Measurements from ENCODE around the gene OR4N5. TPM values are rescaled to one million over a fixed set of nuclear protein-coding genes. Genes with fewer than 3 reads are reported as not detected.
"Not testable (repeated sequence)": the region's sequence is repeated elsewhere in the genome, so short reads cannot be mapped to it uniquely, and the experiment has no call there.

The OR4N5 gene, protein sequence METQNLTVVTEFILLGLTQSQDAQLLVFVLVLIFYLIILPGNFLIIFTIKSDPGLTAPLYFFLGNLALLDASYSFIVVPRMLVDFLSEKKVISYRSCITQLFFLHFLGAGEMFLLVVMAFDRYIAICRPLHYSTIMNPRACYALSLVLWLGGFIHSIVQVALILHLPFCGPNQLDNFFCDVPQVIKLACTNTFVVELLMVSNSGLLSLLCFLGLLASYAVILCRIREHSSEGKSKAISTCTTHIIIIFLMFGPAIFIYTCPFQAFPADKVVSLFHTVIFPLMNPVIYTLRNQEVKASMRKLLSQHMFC
- not detected for total RNA-seq

DNA sequence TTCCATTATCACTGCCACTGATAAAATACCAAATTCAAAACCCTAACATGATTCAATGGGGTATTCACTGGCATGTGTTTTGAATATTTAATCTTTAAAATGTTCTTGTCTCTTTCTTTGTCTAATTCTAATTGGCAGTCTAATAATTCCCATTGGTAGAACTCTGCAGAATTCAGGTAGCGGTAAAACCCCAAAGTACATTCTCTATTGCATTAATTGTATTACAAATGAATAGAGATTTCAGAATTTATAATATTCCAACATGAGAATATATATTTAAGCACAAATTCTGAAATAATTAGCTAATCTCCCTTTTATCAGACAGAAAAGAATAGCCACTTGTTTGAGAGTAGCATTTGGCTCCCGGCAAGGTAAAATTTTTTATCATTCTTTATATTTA, at the start of gene OR4N5:
OR4N5 (plus strand) TSS at position 301 of the 400 bp plus-strand sequence. CDS start 4,916 bp downstream, outside the sequence.
- no peak for DNase-seq

DNA sequence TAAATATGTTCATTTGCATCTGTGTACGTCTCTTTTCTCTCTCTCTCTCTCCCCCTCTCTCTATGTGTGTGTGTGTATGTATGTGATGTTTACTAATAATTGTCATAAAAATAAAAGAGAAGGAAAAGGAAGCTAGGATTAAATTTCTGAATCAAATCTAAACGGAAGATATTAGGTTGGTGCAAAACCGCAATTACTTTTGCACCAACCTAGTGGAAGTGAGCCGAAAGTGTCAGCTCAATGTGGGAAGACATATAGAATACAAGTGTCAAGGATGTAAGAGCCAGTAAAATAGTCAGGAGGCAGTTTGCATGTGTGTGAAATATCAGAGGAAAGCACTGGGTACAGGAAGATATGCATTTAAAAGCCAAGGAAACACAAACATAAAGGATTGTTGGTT, 46.6 kb upstream of the OR4N5 start:
- no peak for DNase-seq

DNA sequence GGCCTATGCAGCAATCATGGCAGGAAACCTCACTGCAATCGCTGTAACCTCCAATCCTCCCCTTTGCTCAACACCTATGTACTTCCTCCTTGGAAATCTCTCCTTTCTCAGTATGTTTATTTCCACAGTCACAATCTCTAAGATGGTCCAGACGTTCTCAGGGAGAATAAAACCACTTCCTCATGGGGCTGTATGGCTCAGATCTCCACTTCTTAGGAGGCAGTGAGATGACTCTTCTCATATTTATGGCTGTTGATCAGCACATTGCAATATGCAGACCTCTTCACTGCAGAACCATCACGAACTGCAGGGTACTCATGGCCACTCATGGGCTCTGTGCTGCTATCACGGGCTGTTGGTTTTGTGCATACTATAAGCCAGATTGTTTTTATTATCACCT, 45.2 kb upstream of the OR4N5 start:
- DNase-seq = no peak

DNA sequence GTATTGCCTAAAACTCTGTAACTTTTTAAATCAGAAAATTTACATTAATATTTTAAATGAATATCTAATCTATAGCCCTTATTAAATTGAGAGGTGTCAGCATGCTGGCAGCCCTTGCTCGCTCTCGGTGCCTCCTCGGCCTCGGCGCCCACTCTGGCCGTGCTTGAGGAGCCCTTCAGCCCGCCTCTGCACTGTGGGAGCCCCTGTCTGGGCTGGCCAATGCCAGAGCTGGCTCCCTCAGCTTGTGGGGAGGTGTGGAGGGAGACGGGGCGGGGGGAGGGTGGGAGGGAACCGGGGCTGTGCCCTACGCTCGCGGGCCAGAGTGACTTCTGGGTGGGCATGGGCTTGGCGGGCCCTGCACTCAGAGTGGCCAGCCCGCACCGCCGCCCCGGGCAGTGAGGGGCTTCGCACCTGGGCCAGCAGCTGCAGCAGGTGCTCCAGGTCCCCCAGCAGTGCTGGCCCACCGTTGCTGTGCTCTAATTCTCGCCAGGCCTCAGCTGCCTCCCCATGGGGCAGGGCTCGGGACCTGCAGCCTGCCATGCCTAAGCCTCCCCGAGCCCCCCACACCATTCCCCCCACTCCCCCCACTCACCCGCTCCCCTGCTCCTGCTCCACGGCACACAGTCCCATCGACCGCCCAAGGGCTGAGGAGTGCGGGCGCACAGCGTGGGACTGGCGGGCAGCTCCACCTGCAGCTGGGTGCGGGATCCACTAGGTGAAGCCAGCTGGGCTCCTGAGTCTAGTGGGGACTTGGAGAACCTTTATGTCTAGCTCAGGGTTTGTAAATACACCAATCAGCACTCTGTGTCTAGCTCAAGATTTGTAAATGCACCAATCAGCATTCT, 39.5 kb upstream of the OR4N5 start:
- not testable (repeated sequence) for DNase-seq

DNA sequence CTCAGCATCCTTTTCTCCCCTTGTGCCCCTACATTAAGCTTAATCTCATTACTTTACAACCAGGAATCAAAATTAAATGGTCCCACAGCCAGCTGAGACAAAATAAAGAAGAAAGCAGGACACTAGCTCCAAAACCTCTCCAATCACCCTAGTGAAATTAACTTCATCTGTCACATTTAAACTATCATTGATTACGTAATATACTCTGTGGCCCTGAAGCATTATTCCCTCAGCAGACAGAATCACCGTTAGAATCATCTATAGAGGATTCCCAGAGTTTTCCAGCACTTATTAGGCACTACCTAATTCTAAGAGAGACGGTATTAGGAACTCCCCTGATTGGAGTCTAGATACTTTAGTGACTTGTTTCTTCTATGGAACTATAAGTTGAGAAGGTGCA, 28.2 kb upstream of the OR4N5 start, which contains the start of gene OR4K17:
OR4K17 (plus strand) TSS at position 302 of the 400 bp plus-strand sequence. CDS start 6,761 bp downstream, outside the sequence.
- DNase-seq = no peak

DNA sequence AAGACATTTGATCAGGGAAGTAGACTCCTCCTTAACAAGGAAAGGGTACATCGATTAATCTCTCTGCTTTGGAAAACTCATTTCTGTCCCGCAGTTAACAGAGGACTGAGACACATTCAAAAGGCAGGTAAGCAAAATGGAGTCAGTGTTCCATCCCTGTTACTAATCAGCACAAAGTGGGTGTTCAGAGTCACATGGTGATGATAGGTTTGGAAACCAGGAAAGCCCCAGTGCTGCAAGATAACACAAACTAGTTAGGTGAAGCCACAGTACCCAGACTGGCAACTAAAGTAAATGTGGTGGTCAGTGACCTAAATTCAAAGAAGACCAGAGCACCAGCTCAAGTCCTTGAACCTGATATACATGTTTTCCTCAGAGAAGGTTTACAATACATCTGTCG, 26.3 kb upstream of the OR4N5 start:
- DNase-seq = no peak

DNA sequence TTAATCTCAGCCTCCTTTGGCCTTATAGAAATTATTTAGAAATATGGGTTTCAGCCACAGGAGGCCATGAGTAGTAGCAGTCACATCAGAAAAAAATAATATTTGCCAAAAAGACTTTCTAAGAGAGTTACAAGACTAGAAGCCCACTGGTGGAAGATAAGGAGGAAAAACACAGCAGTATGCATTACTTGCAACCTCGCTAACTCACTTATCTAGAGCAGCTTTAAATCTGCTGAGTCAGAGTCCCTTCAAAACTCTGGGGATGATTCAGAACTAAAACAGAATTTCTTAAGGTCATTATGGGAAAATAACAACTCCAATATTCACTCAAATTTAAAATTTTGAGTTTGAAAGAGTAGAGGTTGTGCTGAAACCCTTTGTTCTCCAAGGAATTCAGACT, 21.9 kb upstream of the OR4N5 start:
- no peak for DNase-seq

DNA sequence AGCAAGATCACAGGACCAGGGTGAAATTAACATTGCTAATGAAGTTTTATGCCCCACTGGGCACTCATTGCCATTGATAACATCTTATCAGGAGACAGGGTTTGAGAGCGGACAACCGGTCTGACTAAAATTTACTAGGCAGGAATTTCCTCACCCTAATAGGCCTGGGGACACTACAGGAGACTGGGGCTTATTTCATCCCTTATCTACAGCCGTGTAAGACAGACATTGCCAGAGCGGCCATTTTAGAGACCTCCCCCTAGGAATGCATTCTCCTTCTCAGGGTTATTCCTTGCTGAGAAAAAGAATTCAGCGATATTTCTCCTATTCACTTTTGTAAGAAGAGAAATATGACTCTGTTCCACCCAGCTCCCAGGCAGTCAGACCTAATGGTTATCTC, 19.8 kb upstream of the OR4N5 start:
- DNase-seq = no peak

DNA sequence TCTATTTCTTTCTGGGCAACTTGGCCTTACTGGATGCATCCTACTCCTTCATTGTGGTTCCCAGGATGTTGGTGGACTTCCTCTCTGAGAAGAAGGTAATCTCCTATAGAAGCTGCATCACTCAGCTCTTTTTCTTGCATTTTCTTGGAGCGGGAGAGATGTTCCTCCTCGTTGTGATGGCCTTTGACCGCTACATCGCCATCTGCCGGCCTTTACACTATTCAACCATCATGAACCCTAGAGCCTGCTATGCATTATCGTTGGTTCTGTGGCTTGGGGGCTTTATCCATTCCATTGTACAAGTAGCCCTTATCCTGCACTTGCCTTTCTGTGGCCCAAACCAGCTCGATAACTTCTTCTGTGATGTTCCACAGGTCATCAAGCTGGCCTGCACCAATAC, 5.3 kb downstream of the OR4N5 start:
- DNase-seq = no peak

DNA sequence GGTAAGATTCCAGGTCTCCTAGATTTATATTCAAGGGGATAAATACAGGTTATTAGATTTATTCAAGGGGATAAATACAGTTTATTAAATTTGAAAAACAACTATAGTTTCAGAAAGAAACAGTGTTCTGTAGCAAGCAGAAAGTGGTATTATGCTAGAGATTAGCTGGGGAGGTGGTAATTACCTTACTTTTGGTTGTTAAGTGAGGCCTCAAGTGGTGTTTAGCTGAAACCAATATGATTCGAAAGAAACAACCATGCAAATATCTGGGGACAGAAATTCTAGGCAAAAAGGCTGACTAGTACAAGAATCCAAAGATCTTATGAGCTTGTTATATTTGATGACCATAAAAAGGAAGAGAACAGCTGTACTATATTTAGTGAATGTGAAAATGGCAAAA, 6.2 kb downstream of the OR4N5 start:
- no peak for DNase-seq

DNA sequence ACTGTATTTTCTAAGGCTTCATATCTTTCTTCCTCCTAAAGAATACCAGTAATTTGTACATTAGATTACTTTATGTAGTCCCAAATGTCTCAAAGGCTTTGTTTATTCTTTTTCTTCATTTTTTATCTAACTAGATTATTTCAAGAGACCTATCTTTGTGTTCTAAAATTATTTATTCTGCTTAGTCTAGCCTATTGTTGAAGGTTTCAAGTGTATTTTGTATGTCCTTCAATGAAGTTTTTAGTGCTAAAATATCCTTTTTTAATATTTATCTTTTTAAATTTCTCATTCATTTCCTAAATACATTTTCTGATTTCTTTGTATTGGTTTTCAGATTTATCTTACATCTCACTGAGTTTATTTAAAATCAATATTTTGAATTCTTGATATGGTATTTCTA, 25.8 kb downstream of the OR4N5 start:
- DNase-seq = no peak

DNA sequence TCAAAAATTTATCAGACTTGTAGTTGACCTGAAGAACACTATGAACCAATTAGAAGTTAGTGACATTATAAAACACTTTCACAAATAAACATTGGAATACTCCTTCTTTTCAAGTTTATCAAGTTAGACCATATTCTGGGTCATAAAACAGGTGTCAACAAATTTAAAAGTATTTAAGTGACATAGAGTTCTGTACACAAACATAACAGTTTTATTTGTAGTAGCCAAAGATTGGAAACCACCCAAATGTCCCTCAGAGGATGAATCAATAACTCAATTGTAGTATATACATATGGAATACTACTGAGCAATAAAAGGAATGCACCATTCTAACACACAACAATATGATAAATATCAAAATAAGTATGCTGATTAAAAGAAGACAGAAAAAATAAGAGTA, 28.5 kb downstream of the OR4N5 start:
- no peak for DNase-seq

DNA sequence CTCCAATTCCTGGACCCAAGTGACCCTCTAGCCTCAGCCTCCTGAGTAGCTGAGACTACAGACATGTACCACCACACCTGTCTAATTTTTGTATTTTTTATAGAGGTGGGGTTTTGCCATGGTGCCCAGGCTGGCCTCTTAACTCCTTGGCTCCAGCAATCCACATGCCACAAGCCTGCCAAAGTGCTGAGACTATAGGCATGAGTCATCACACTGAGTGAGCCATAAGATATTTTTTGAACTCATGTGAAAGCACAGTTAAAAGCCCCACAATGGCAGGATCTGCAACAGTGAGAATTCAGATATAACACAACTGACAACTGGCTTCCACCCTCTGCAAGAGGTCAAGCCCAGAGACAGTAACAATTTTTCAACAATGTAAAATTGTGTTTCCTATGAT, 31.2 kb downstream of the OR4N5 start:
- not testable (repeated sequence) for DNase-seq

DNA sequence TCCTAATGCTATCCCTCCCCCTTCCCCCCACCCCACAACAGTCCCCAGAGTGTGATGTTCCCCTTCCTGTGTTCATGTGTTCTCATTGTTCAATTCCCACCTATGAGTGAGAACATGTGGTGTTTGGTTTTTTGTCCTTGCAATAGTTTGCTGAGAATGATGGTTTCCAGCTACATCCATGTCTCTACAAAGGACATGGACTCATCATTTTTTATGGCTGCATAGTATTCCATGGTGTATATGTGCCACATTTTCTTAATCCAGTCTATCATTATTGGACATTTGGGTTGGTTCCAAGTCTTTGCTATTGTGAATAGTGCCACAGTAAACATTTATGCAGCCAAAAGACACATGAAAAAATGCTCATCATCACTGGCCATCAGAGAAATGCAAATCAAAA, 35.6 kb downstream of the OR4N5 start:
- DNase-seq = not testable (repeated sequence)

DNA sequence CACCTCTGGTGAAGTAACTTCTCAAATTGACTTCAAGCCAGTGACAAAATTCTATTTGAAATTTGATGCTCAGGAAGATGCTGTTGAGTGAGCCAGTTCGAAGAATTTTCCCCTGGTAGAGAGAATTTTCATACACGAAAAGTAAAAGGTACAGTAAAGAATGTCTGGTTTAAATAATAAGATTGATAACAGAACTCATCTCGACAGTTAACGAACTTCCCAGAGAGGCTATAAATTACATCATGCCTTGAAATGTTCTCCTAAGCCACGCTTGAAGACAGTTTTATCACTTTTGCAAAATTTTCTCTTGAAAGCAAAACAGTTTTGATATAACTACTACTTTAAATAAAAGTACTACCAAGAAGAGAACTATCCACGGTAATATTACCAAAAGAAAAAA, 37.7 kb downstream of the OR4N5 start:
- DNase-seq = no peak

DNA sequence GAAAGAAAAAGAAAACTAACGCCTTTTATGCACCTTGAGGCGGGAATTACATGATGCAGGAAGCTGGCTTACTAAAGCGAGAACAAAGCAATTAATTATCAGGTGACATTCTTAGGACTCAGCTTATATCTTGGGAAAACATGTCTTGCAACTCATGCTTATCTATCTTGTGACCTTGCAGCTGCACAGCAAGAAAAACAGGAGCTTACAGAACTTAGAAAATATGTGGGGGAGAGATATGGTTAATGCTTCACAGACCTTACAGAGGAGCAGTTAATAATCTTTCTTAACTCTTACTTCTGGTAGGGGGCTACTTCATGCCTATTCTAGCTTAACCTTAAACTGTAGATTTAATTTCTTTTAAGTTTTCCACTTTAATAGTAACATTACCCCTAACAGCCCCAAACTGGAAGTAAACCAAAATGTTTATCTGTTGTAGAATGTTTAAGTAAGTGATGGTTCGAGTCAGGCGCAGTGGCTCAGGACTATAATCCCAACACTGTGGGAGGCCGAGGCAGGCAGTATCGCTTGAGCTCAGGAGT, 38.9 kb downstream of the OR4N5 start:
- no peak for DNase-seq

DNA sequence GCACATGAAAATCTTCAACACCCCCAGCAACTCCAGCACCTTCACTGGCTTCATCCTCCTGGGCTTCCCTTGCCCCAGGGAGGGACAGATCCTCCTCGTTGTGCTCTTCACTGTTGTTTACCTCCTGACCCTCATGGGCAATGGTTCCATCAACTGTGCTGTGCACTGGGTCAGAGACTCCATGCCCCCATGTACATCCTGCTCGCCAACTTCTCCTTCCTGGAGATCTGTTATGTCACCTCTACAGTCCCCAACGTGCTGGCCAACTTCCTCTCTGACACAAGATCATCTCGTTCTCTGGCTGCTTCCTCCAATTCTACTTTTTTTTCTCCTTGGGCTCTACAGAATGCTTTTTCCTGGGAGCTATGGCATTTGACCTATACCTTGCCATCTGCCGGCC, 40.6 kb downstream of the OR4N5 start:
- no peak for DNase-seq

DNA sequence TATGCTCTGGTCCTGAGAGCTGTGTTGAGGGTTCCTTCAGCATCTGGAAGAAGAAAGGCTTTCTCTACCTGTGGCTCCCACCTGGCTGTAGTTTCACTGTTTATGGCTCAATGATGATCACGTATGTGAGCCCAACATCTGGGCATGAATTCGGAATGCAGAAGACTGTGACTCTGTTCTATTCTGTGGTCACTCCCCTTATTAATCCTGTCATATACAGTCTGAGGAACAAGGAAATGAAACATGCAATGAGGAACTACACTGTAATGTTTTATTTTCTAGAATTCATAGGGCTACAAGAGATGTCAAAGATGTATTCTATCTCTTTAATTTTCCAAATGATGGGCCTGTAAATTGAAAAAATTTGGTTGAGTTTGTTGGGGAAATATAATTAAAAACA, 41.3 kb downstream of the OR4N5 start:
- DNase-seq = no peak

DNA sequence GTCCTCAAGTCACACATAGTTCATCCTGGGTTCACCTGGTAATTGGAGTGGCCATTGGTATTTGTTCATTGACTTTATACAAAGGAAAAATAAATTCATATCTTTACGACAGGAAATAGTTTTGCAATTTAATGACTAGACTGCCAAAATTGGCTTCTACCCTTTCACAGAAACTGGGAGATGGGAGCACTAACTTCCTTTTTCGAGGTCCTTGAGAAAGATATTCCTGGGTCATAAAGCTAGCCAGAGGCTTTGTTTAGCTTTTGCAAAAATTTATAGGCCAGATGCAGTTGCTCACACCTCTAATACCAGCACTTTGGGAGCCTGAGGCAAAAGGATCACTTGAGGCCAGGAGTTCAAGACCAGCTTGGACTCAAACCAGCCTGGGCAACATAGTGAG, 41.9 kb downstream of the OR4N5 start:
- no peak for DNase-seq

DNA sequence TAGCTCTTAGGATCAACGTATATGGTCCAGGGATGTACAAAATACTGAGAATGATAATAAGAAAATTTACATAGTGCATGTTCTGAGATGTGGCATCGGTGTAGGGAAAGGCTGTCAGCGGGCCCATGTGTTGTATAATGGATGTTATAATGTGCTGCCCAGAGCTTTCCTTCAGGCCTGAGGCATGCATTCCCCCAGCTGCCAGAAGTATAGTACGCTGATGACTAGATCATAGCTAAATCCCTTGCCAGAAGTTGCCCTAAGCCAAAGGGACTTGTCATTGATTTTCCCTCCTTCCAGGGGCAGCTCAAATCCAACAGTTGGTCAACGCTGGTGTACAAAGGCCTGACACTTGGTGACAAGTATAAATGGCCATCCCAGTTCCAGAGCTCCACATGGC, 45.6 kb downstream of the OR4N5 start:
- DNase-seq = no peak

DNA sequence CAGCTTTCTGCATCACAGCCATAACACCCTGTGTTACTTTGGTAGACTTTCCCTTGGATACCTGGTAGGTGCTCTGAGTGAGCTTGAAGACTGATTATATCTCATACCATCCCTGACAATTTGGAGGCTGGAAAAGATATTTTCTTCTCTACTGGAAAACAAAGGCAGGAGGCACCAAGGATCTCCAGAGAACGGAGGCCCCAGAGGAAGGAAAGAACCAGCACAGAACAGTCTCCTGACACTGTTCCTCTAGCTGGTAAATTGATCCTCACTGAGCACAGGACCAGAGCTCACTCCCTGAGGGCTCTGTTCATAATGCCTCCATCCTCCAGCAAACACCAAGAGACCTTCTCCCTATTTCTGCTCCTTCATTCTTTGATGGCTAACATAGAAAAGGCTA, 52.0 kb downstream of the OR4N5 start, which contains the start of gene OR11G2:
OR11G2 (plus strand) TSS at position 301 of the 400 bp plus-strand sequence. CDS start 6,542 bp downstream, outside the sequence.
- DNase-seq = no peak

DNA sequence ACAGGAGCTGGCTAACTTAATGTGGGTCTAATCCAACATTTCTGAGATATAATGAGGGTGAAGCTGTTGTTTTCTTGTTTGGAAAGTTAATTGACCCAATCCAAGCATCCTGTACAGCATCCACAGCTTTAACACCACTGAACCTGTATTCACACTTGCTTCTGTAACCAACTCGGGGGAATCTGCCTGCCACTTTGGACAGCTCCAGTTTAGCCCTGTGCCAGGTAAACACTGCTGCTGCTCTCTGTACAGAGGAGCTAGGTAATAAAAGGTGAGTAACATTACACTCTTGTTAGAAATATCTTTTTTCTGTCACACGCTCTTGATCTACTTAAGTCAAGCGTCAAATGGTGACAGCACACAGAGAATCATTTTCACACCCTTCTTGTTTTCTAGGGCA, 52.8 kb downstream of the OR4N5 start:
- no peak for DNase-seq

DNA sequence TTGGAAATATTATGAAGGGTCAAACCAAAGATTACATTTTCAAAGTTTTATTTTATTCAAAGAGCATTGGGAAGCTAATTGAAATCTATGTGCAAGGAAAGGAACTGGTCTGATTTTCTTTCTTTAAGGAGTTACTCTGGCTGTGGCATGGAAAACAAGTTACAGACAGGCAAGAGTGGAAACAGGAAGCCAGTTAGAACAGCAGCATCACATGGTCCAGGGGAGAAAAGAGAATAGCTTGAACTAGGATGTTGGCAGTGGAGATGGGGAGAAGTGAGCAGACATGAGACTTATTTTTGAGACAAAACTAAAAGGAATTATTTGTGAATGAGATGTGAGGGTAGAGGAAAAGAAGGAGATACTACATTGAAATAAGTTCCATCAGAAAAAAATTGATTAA, 55.5 kb downstream of the OR4N5 start:
- no peak for DNase-seq

Data from skin of body (tissue), 2 donors.